GM21786 (cell line): Measurements from ENCODE around the gene ADARB2.
"Not testable (repeated sequence)": the region's sequence is repeated elsewhere in the genome, so short reads cannot be mapped to it uniquely, and the experiment has no call there.

ENCODE experiments used
- ATAC-seq: cut with Tn5 transposase; IDR thresholded peaks from one replicate; pipeline ENCODE4 v1.9.1; 2021; ENCODE audit not compliant: unreplicated experiment

ADARB2 gene

DNA sequence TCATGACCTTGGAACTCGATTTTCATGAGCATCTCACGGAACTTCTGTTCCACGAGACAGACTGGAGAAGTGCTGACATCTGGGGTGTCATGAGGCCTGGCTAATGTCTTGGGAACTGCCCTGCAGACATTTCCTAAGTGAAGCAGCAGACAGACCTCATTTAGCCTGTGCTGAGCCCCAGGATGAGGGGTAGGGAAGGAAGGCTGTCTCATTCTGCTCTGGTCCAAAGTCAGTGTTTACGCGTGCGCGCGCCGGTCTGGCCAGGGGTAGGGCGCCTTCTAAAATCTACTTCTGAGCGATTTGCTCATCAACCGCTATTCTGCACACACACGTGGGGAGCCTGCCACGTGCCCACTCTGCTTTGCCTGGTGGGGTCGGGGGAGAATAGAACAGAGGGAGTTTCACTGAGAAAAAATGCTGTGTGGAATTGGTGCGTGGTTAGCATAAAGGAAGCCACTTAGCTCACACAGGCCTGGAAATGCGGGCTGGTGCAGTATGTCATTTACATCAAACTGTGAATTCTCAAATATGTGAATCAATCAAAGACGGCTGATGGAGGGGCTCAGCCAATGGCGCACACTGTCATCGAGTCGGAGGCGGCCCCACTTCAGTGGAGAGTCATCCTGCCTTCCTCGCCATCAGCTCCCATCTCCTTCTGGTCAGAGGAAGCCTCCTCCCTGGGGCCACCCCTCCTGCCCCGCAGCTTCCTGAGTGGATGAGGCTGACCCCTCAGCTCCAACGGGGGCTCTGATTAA, 335.1 kb downstream of the ADARB2 start:
- ATAC-seq = no peak

DNA sequence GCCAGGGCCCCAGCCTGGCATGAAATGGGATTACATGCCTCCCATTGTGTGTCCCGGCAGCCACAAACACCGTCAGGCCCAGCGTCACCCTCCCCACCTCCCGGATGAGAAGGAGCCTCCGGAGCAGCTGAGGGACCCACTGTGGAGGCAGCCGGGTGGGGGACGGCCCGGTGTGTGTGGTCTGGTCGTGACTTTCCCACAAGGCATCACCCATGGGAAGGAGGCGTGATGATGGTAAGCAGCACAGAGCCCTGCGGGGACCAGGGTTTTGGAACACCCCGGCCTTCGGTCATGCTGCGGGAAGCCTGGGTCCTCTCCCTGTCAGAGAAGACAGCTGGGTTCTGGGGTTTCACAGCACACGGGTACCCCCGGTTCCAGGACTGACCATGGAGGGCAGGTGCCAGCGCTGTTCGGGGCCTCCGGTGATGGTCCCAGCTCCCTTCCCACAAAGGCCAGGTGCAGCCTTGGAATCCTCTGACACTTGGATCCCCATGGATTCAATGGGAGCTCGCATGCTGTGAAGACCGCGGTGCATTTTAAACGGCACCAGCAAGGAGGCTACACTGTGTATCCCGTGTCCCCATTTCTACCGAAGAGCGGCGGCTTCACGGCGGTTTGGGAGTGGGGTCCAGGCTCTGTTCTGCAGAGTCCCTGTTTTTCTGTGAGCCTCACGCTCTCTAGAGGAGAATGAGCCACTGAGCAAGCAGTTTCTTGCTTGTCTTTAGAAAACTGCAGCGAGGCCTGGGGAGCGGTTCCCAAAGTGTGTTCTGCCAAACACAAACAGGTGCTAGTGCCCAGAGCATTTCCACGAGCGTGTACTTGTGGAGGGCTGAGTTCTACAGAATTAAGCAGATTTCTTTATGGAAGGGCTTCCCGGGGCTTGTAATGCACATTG, 336.0 kb downstream of the ADARB2 start:
- no peak for ATAC-seq

DNA sequence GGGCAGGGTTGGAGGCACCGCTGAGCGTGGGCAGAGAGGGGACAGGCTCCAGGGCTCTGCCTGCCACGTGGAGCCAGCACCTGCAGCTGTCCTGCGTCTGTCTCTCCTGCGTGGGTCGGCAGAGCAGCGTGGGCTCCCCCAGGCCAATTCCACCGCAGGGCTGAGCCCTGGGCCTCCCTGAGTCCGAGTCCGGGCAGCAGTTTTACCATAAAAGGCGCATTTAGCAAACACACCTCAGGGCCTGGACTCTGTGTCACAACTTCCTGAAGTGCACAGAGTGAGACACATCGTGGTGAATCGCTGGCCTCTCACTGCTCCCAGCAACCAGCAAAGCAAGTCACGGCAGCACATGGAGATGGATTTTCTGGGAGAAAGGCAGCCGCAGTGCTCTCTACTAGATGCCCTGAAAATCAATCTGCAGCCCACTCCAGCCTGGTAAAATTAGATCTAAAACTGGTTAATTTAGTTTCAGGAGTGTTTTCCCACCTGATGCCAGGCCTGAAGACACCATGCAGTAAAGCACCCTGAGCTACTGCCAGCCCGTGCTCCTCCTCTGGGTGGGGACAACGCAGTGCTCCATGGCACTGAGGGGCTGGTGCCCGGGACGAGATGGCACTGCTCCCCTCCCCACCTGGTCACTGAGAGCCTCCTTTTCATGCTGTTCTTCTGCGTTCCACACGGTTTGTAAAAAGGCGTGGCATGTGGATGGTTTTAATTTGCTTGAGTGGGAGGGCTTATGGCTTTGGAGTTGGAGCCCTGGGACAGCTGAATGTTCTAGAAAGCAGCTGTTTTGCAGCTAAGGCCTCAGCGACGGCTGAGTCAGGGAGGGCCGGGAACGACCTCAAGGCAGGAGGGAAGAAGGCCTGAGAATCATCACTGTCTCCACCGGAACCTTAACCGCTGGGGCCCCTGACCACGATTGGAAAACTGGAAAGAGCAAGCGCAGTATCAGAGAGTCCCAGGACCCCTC, 336.9 kb downstream of the ADARB2 start:
- no peak for ATAC-seq

- no peak for ATAC-seq
Measured at GRCh38 chr10:1399431-1400100, 337.8 kb downstream of the ADARB2 start.

GRCh38 chr10:1398626-1399410, 338.5 kb downstream of the ADARB2 start:
- no peak for ATAC-seq

- not testable (repeated sequence) for ATAC-seq
Measured at GRCh38 chr10:1398116-1398515, 339.2 kb downstream of the ADARB2 start.

DNA sequence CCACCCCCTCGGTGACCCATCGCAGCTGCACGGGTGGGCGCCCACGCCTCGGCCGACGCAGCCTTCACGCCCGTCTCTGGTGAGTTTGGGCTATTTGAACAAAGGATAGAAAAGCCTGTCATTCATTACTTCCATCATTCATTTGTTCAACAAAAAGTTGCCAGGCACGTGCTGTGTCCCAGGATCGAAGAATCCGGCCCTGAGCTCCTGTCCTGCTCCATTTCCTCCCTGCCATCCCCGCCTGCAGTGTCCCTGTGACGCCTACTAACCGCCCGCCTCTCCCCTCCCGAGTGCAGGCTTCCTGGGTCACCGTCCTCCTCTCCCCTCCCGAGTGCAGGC, 341.1 kb downstream of the ADARB2 start:
- ATAC-seq = no peak

- no peak for ATAC-seq
Measured at GRCh38 chr10:1395481-1396296, 341.6 kb downstream of the ADARB2 start.

- no peak for ATAC-seq
Measured at GRCh38 chr10:1395025-1395480, 342.3 kb downstream of the ADARB2 start.

- ATAC-seq = no peak
Measured at GRCh38 chr10:1394155-1394912, 343.0 kb downstream of the ADARB2 start.

DNA sequence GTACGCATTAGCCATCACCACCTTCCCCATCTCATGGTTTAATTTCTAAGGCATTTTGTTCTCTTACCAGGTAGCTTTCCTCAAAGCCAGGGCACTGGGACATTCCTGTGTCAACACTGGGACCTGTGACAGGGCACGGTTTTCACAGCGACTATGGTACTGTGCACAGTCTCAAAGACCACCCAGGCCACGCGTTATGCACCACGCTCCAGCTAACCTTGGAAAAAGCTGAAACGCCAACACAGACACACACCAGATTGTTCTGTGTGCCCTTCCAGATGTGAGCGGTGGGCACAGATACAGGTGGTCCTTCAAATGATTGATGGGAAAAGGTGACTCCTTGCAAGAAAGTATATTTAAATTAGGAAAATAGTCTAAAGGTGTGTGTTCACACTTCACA, 343.8 kb downstream of the ADARB2 start:
- no peak for ATAC-seq

DNA sequence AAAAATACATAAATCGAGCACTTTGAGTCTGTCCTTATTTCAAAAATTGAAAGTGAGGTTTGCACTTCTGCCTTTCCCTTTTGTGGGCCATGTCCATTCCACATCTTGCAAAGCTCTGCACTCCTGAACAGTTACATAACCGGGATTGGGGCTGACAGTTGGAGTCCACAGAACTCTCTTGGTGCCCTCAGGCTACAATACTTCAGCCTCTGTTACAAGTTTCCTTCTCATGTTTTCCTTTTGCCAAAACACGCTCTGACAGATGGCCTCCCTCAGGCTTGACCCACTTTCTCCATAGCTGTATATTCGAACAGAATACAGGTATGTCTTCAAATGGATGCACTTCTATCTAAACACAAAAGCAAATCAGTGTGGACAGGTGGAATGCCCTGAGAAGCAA, 345.2 kb downstream of the ADARB2 start:
- no peak for ATAC-seq

DNA sequence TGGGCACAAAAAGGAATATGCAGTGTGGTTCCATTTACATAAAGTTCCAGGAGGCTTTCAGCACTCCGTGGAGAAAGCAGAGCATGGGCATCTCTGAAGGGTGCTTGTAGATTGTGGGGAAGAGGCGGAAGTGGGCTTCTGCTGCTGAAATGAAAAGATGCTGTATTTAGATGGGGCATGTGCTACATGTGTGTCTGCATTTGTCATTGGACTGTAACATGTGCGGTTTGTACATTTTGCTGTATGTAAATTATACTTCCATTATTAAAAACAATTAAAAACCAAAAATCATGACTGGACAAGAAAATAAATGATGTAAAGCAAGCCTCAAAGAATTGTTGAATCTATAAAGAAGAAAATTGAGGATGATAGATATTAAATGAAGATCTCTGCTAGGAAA, 347.1 kb downstream of the ADARB2 start:
- no peak for ATAC-seq

- ATAC-seq = no peak
Measured at GRCh38 chr10:1384026-1384425, 353.3 kb downstream of the ADARB2 start.

- ATAC-seq = no peak
Measured at GRCh38 chr10:1382711-1383110, 354.6 kb downstream of the ADARB2 start.

DNA sequence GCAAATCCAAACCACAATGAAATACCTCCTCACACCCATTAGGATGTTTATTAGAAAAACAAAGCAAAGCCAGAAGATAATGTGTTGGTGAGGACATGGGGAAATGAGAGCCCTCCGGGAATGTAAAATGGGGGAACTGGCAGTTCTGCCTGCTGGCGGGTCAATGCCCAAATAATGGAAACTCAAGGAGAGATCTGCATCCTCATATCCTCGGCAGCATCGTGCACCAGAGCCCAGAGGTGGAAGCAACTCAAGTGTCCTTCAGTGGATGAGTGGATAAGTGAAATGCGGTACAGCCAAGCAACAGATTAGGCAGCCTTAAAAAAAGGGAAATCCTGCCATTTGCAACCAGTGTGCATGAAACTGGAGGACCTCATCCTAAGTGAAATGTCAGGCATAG, 356.0 kb downstream of the ADARB2 start:
- ATAC-seq = no peak

- no peak for ATAC-seq
Measured at GRCh38 chr10:1380088-1380671, 357.1 kb downstream of the ADARB2 start.

- no peak for ATAC-seq
Measured at GRCh38 chr10:1379601-1380000, 357.7 kb downstream of the ADARB2 start.
